Measurements from ENCODE around the gene SPRED2. TPM values are rescaled to one million over a fixed set of nuclear protein-coding genes. Genes with fewer than 3 reads are reported as not detected.
A peak's percentile ranks its signal among the peaks of the same experiment; 100 is the strongest.

The SPRED2 gene
- total and polyA plus RNA-seq, 3 donors from 2014 or later: 10.0 to 14.1 (median 11.3) TPM

DNA sequence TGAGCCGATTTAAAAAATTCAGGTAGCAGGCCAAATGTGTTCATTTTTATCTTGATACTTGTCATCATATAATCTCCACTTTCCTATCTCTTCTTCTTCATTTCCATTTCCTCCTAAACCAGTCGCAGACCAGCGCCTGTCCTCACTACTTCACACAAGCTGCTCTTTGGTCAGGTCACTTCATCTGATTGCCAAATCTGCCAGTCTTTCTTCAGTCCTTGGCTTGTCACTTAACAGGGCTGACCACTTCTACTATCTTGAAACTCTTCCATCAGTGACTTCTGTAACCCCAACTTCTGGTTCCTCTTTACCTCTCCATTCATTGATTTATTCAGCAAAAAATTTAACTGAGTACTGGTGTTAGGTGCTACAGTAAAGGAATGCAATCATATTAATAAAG is 18.0 kb upstream of the SPRED2 start:
- 90 to 91% methylated on average over 3 of the region's 3 CpGs for WGBS, 2 donors
- intact Hi-C loops (cut with DNase I; ENCODE audit: low total_unique reads): no loop called here
- no peak for TF ChIP-seq POLR2A (IDR thresholded peaks at IDR 0.05)

DNA sequence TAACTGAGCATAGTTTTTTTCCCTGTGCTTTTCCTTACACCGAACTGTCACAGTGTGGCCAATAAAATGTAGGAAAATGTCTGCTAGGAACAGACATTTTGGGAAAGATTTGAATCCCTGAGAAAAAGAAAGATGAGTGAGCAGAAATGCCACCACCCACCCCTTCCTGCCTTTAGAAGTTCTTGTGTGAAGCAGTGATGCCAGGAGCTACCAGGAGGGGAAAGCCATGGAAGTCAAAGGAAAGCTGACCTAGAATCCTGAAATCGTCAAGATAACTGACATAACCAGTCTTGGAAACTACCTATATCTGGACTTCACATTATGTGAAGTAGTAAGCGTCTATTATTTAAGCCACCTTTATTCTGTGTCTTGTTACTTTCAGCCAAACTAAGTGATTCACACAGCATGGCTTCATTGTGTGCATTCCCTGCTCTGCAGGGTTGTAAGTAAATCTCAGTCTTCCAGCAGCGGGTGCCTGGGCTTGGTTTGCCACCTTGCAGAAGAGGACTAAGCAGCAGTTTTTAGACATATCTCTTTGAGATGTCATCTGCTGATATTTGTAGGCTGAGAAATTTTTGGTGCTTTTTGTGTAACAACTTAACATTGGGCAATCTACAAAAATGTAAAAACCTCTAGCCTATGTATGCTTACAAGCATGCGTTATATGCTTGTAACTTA is 11.2 kb upstream of the SPRED2 start:
- H3K27me3 ChIP-seq: no peaks in the 10 kb centered on the region
- 92% methylated on average over 5 of the region's 5 CpGs for WGBS, 2 donors

More for the DNA sequence above, 18.0 kb upstream of the SPRED2 start:
- H3K4me3 ChIP-seq: no peak overlapping the region
- H3K36me3 ChIP-seq (ENCODE audit: low read depth, missing control alignments): no peaks in the 10 kb centered on the region
- H3K27me3 ChIP-seq: no peaks in the 10 kb centered on the region
- H3K9me3 ChIP-seq: no peaks in the 10 kb centered on the region
- DNase-seq: no peak
- no peak overlapping the region for H3K27ac ChIP-seq
- no peaks in the 10 kb centered on the region for H3K4me1 ChIP-seq

DNA sequence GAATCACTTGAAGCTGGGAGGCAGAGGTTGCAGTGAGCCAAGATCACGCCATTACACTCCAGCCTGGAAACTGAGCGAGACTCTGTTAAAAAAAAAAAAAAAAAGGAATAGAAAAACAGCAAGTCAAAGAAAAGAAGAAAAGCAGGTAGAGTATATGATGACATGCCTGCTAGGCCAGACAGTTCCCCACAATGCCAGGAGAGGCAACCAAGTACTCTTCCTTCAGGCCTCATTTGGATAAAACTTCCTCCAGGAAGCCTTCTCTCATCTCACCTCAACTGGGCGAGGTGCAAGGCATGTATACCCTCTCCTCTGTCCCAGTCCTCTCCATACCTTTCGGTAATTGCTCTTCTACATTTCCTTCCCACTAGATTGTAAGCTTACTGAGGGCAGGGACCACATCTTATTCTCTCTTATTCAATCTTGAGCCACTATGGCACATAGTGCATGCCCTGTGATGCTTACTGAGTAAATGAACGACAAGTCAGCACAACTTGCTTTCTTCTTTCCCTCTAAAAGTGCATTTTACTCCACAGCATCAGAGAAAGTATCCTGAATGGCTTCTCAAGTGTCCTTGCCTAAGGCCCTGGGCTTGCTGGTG is 10.1 kb upstream of the SPRED2 start:
- no peak for DNase-seq
- H3K36me3 ChIP-seq (ENCODE audit: low read depth, missing control alignments): no peaks in the 10 kb centered on the region
- 84 to 92% methylated on average over 5 of the region's 5 CpGs for WGBS, 2 donors
- intact Hi-C loops (cut with DNase I; ENCODE audit: low total_unique reads): no loop called here
- no peaks in the 10 kb centered on the region for H3K9me3 ChIP-seq
- TF ChIP-seq, protein P1, sequence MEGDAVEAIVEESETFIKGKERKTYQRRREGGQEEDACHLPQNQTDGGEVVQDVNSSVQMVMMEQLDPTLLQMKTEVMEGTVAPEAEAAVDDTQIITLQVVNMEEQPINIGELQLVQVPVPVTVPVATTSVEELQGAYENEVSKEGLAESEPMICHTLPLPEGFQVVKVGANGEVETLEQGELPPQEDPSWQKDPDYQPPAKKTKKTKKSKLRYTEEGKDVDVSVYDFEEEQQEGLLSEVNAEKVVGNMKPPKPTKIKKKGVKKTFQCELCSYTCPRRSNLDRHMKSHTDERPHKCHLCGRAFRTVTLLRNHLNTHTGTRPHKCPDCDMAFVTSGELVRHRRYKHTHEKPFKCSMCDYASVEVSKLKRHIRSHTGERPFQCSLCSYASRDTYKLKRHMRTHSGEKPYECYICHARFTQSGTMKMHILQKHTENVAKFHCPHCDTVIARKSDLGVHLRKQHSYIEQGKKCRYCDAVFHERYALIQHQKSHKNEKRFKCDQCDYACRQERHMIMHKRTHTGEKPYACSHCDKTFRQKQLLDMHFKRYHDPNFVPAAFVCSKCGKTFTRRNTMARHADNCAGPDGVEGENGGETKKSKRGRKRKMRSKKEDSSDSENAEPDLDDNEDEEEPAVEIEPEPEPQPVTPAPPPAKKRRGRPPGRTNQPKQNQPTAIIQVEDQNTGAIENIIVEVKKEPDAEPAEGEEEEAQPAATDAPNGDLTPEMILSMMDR (IDR thresholded peaks at IDR 0.05): no peak
- TF ChIP-seq POLR2A (IDR thresholded peaks at IDR 0.05): no peak
- H3K4me3 ChIP-seq: no peak overlapping the region
- peaks cover under 1% of the 10 kb centered on the region for H3K4me1 ChIP-seq
- H3K27me3 ChIP-seq: no peaks in the 10 kb centered on the region
- no peak overlapping the region for H3K27ac ChIP-seq

More for the DNA sequence above, 11.2 kb upstream of the SPRED2 start:
- no peaks in the 10 kb centered on the region for H3K36me3 ChIP-seq (ENCODE audit: low read depth, missing control alignments)
- H3K27ac ChIP-seq: no peak overlapping the region
- TF ChIP-seq, protein P1 (IDR thresholded peaks at IDR 0.05): no peak
- no peak for TF ChIP-seq POLR2A (IDR thresholded peaks at IDR 0.05)
- H3K9me3 ChIP-seq: no peaks in the 10 kb centered on the region
- intact Hi-C loops (cut with DNase I; ENCODE audit: low total_unique reads): no loop called here
- H3K4me1 ChIP-seq: no peaks in the 10 kb centered on the region
- DNase-seq: no peak
- no peak overlapping the region for H3K4me3 ChIP-seq

DNA sequence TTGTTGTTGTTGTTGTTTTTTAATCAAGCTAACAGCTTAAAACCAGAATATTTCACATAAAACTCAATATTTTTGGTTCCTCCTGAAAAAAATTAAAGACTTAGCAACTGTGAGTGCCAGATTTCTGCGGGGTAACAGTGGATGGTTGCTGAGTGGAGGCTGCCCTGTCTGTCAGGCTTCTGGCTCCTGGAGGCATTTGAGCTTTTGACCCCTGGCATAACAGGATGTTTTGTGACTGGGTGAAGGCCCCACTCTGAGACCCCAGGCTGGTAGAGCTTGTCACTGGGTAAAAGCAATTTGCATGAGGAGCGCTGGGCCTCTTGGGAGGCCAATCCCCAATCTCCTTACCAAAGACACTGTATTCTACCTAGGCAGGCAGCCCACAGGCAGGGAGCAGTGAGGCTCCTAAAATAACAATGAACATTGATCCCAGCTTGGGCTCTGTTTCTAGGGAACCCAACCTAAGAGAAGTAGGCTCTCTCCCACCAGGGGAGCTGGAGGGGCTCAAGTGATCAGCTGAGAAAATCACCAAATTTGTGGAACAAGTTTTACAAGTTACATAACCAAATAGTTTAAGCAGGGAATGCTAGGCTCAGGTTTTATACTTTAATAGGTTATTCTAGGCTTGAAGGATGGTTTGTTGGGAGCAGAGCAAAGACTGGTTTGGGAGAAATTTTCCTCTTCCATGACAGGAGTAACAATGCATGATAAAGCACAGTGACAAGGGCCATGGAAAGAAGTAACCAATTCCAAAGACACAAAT is 5.9 kb upstream of the SPRED2 start:
- H3K27ac ChIP-seq: no peak overlapping the region
- no peaks in the 10 kb centered on the region for H3K27me3 ChIP-seq
- no peaks in the 10 kb centered on the region for H3K9me3 ChIP-seq
- intact Hi-C loops (cut with DNase I; ENCODE audit: low total_unique reads): no loop called here
- no peaks in the 10 kb centered on the region for H3K36me3 ChIP-seq (ENCODE audit: low read depth, missing control alignments)
- H3K4me3 ChIP-seq: no peak overlapping the region
- TF ChIP-seq, protein P1 (IDR thresholded peaks at IDR 0.05): no peak
- DNase-seq: no peak
- H3K4me1 ChIP-seq: peaks cover 8% of the 10 kb centered on the region
- 92 to 94% methylated on average over 2 of the region's 2 CpGs for WGBS, 2 donors

DNA sequence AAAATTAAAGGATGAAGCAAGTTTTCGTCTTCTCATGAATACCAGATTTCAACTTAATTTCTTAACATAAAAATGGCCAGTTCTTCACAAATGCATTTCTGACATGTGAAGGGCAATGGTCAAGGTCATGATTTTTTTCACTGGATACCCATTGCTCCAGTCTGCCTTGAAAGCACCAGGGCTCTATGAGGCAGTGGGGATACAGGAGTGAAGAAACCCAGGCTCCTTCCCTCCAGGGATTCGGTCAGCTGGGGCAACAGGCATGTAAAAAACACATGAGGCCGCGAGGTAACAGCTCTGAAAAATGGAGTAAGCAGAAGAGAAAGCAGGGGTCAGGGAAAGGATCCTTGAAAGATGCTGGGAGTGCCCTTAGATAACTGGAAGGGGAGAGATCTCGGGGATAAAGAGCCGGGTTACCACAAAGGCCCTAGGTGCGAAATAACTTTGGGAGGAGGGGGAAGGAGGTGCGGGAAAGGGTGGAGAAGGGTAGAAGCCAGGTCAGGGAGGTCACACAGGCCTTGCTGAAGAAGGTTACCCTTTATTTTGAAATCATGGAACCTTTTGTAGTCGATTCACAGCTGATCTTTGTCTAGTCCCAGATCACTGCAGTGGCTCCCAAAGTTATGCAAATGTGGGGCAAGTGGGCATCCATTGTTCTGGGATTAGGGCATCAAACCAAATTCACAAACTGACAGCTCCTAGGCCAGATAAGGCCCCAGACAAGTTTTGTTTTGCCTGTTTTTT is 5.2 kb upstream of the SPRED2 start:
- DNase-seq: no peak
- no peaks in the 10 kb centered on the region for H3K27me3 ChIP-seq
- WGBS, 2 donors: 66 to 70% methylated on average over 9 of the region's 9 CpGs
- intact Hi-C loops (cut with DNase I; ENCODE audit: low total_unique reads): no loop called here
- no peak for TF ChIP-seq POLR2A (IDR thresholded peaks at IDR 0.05)
- TF ChIP-seq, protein P1 (IDR thresholded peaks at IDR 0.05): no peak
- no peaks in the 10 kb centered on the region for H3K36me3 ChIP-seq (ENCODE audit: low read depth, missing control alignments)
- H3K9me3 ChIP-seq: no peaks in the 10 kb centered on the region
- H3K4me3 ChIP-seq: no peak overlapping the region
- peak overlapping the region in 1 of 2 donors; percentile 59 for H3K27ac ChIP-seq
- peaks cover 10% of the 10 kb centered on the region for H3K4me1 ChIP-seq

All from testis (tissue), 3 donors.